ENCODE measurements around the gene DAGLA.
"Not testable (repeated sequence)": the region's sequence is repeated elsewhere in the genome, so short reads cannot be mapped to it uniquely, and the experiment has no call there.

DAGLA gene

GRCh38 chr11:61666684-61667297 is 13.4 kb upstream of the DAGLA start:
- no peak for DNase-seq (ENCODE audit: low read depth in 2 of 3, low spot score in 1 of 3)

- DNase-seq (ENCODE audit: low read depth in 2 of 3, low spot score in 1 of 3), result no peak
Measured at GRCh38 chr11:61667684-61668305, 12.4 kb upstream of the DAGLA start.

GRCh38 chr11:61669417-61669816 is 10.8 kb upstream of the DAGLA start:
- DNase-seq (ENCODE audit: low read depth in 2 of 3, low spot score in 1 of 3), result no peak

GRCh38 chr11:61670626-61671025 is 9.6 kb upstream of the DAGLA start:
- no peak for DNase-seq (ENCODE audit: low read depth in 2 of 3, low spot score in 1 of 3)

GRCh38 chr11:61671527-61671926 is 8.7 kb upstream of the DAGLA start:
- DNase-seq (ENCODE audit: low read depth in 2 of 3, low spot score in 1 of 3), result no peak

- DNase-seq (ENCODE audit: low read depth in 2 of 3, low spot score in 1 of 3), result not testable (repeated sequence)
Measured at GRCh38 chr11:61673946-61674467, 6.2 kb upstream of the DAGLA start.

GRCh38 chr11:61675826-61676225 is 4.4 kb upstream of the DAGLA start:
- DNase-seq (ENCODE audit: low read depth in 2 of 3, low spot score in 1 of 3), result no peak

GRCh38 chr11:61679296-61679695 is 895 bp upstream of the DAGLA start:
- no peak for DNase-seq (ENCODE audit: low read depth in 2 of 3, low spot score in 1 of 3)

GRCh38 chr11:61680622-61681221 is 531 bp downstream of the DAGLA start:
- DNase-seq (ENCODE audit: low read depth in 2 of 3, low spot score in 1 of 3), result no peak

GRCh38 chr11:61682093-61682732 is 2.0 kb downstream of the DAGLA start:
- DNase-seq (ENCODE audit: low read depth in 2 of 3, low spot score in 1 of 3), result no peak

- DNase-seq (ENCODE audit: low read depth in 2 of 3, low spot score in 1 of 3), result no peak
Measured at GRCh38 chr11:61682906-61683675, 2.9 kb downstream of the DAGLA start.

- DNase-seq (ENCODE audit: low read depth in 2 of 3, low spot score in 1 of 3), result no peak
Measured at GRCh38 chr11:61683961-61684869, 4.0 kb downstream of the DAGLA start.

- DNase-seq (ENCODE audit: low read depth in 2 of 3, low spot score in 1 of 3), result no peak
Measured at GRCh38 chr11:61684870-61685616, 4.9 kb downstream of the DAGLA start.

GRCh38 chr11:61685617-61685967 is 5.4 kb downstream of the DAGLA start:
- no peak for DNase-seq (ENCODE audit: low read depth in 2 of 3, low spot score in 1 of 3)

- DNase-seq (ENCODE audit: low read depth in 2 of 3, low spot score in 1 of 3), result no peak
Measured at GRCh38 chr11:61686066-61686465, 5.9 kb downstream of the DAGLA start.

- DNase-seq (ENCODE audit: low read depth in 2 of 3, low spot score in 1 of 3), result no peak
Measured at GRCh38 chr11:61686469-61686868, 6.3 kb downstream of the DAGLA start.

- no peak for DNase-seq (ENCODE audit: low read depth in 2 of 3, low spot score in 1 of 3)
Measured at GRCh38 chr11:61687420-61687819, 7.2 kb downstream of the DAGLA start.

- DNase-seq (ENCODE audit: low read depth in 2 of 3, low spot score in 1 of 3), result no peak
Measured at GRCh38 chr11:61688365-61689163, 8.4 kb downstream of the DAGLA start.

GRCh38 chr11:61689164-61689496 is 8.9 kb downstream of the DAGLA start:
- DNase-seq (ENCODE audit: low read depth in 2 of 3, low spot score in 1 of 3), result no peak
